Endothelial cell of umbilical vein (primary cell): Measurements from ENCODE around the gene DIP2B. TPM values are rescaled to one million over a fixed set of nuclear protein-coding genes. Genes with fewer than 3 reads are reported as not detected.

Experiments
- BruUV-seq: library from RNA; stranded (reverse); fragments of 400-500 nt; replicated peaks from 2 replicates; lab custom pipeline; 2021; lab: Mats Ljungman, UMichigan
- CTCF ChIA-PET: fragments of 300-600, 350-600 bp; sonication (Branson Sonifier 250); formaldehyde crosslinking; loops from one replicate; lab custom pipeline; 2021; ENCODE audit warnings: antibody characterized with exemption, inconsistent platforms; lab: Charles Lee
- POLR2A ChIA-PET: fragments of 300-600, 350-600 bp; sonication (Branson Sonifier 250); formaldehyde crosslinking; loops from one replicate; lab custom pipeline; 2021; ENCODE audit warnings: antibody characterized with exemption, inconsistent platforms; lab: Charles Lee
- DNase-seq: peaks from one replicate; pipeline ENCODE4 v3.0.0-alpha.2; 2011; ENCODE audit warnings: low read depth, low spot score
- FAIRE-seq: peaks from 2 replicates; lab custom pipeline; 2011; peaks lifted over from hg19 to GRCh38; lab: Jason Lieb, UNC
- H2AFZ ChIP-seq: 2 replicates; pipeline ENCODE4 v1.6.0; 2012; ENCODE audit warnings: low read depth, low read length, control low read depth, inconsistent platforms
- H3K27ac ChIP-seq: 2 replicates; pipeline ENCODE4 v1.5.1; 2011; ENCODE audit warnings: low read depth, mild to moderate bottlenecking, control low read depth, low read length, moderate library complexity; ENCODE audit not compliant: insufficient read depth
- H3K27me3 ChIP-seq, 2 experiments: 2 replicates each; pipeline versions ENCODE4 v1.6.0 to v1.6.1; 2011; ENCODE audit warnings: low read length in 2 of 2, mixed read lengths in 1 of 2; ENCODE audit not compliant: control insufficient read depth in 2 of 2, insufficient read depth in 2 of 2
- H3K36me3 ChIP-seq, 2 experiments: 2 replicates in 1 of 2; 3 replicates in 1 of 2; pipeline ENCODE4 v1.5.1; 2011; ENCODE audit warnings: low read length in 2 of 2, mild to moderate bottlenecking in 1 of 2, moderate library complexity in 1 of 2; ENCODE audit not compliant: control insufficient read depth in 2 of 2, insufficient read depth in 2 of 2; ENCODE audit errors: extremely low read depth in 1 of 2
- H3K4me1 ChIP-seq: 3 replicates; pipeline ENCODE4 v1.5.1; 2011; ENCODE audit warnings: mild to moderate bottlenecking, low read length; ENCODE audit not compliant: control insufficient read depth, insufficient read depth; ENCODE audit errors: extremely low read depth
- H3K4me2 ChIP-seq: 2 replicates; pipeline ENCODE4 v1.6.1; 2011; ENCODE audit warnings: low read length, control low read depth, mixed read lengths; ENCODE audit not compliant: insufficient read depth
- H3K4me3 ChIP-seq, 3 experiments: fragments of 200-600 bp in 1 of 3; sonication (generic), shearing (Covaris generic) in 1 of 3; replicated peaks in 1 of 3; 2 replicates each; pipeline ENCODE4 v1.5.1; 2011 to 2016; ENCODE audit warnings: control low read depth in 3 of 3, low read length in 3 of 3, mild to moderate bottlenecking in 2 of 3, inconsistent platforms in 1 of 3, low read depth in 1 of 3, moderate library complexity in 1 of 3; ENCODE audit not compliant: insufficient read depth in 1 of 3
- H3K79me2 ChIP-seq: 2 replicates; pipeline ENCODE4 v1.6.0; 2012; ENCODE audit warnings: low read length, inconsistent platforms; ENCODE audit not compliant: control insufficient read depth, insufficient read depth
- H3K9ac ChIP-seq: replicated peaks from 2 replicates; pipeline ENCODE3; 2011; ENCODE audit warnings: low read length, control low read depth; ENCODE audit not compliant: insufficient read depth; ENCODE audit errors: extremely low read depth
- H3K9me1 ChIP-seq: replicated peaks from 3 replicates; pipeline ENCODE4 v1.6.0; 2011; ENCODE audit warnings: mild to moderate bottlenecking, low read length; ENCODE audit not compliant: control insufficient read depth, insufficient read depth; ENCODE audit errors: extremely low read depth
- H3K9me3 ChIP-seq: replicated peaks from 2 replicates; pipeline ENCODE4 v1.5.1; 2012; ENCODE audit warnings: low read length, inconsistent platforms; ENCODE audit not compliant: control insufficient read depth, insufficient read depth
- H4K20me1 ChIP-seq: replicated peaks from 2 replicates; pipeline ENCODE3; 2011; ENCODE audit warnings: mild to moderate bottlenecking, low read length; ENCODE audit not compliant: control insufficient read depth, insufficient read depth; ENCODE audit errors: extremely low read depth
- CTCF ChIP-seq, 2 donors: IDR thresholded peaks; 1 replicate in 1 of 2; 2 replicates in 1 of 2; pipeline ENCODE4 v1.5.1; 2011; ENCODE audit warnings: low read length in 2 of 2, mild to moderate bottlenecking in 2 of 2, moderate library complexity in 2 of 2, control low read depth in 1 of 2, inconsistent platforms in 1 of 2, low read depth in 1 of 2; ENCODE audit not compliant: insufficient read depth in 1 of 2; ENCODE audit errors: extremely low read depth in 1 of 2
- EZH2 ChIP-seq: IDR thresholded peaks from 2 replicates; pipeline ENCODE4 v1.6.1; 2012; ENCODE audit warnings: borderline replicate concordance, low read depth, mild to moderate bottlenecking, moderate library complexity, low read length, inconsistent platforms; ENCODE audit not compliant: severe bottlenecking
- FOS ChIP-seq: IDR thresholded peaks from 2 replicates; pipeline ENCODE4 v1.6.1; 2011; ENCODE audit warnings: mild to moderate bottlenecking, low read length, moderate library complexity, borderline replicate concordance; ENCODE audit not compliant: insufficient read depth
- GATA2 ChIP-seq: IDR thresholded peaks from 2 replicates; pipeline ENCODE4 v1.7.0; 2011; ENCODE audit warnings: low read depth, mild to moderate bottlenecking, moderate library complexity, mixed read lengths, low read length; ENCODE audit not compliant: insufficient read length, insufficient read depth
- JUN ChIP-seq: IDR thresholded peaks from 2 replicates; pipeline ENCODE4 v1.6.1; 2011; ENCODE audit warnings: borderline replicate concordance, low read depth; ENCODE audit not compliant: insufficient read length, insufficient read depth
- MAX ChIP-seq: IDR thresholded peaks from 2 replicates; pipeline ENCODE4 v1.6.1; 2011; ENCODE audit not compliant: insufficient read depth, insufficient read length
- MYC ChIP-seq: IDR thresholded peaks from one replicate; pipeline ENCODE4 v1.6.1; 2011; ENCODE audit warnings: mild to moderate bottlenecking, low read depth, low read length
- POLR2A ChIP-seq: IDR thresholded peaks from 2 replicates; pipeline ENCODE4 v1.6.1; 2012; ENCODE audit warnings: low read depth, mild to moderate bottlenecking, control low read depth, low read length
- POLR2AphosphoS5 ChIP-seq: IDR thresholded peaks from 2 replicates; pipeline ENCODE4 v1.6.1; 2012; ENCODE audit warnings: low read depth, mild to moderate bottlenecking, control low read depth, low read length, moderate library complexity; ENCODE audit not compliant: insufficient read depth
- dilution Hi-C: fragments of 300-500 bp; cut with MboI; formaldehyde crosslinking; loops from one replicate; pipeline ENCODE4 v1.15.0; 2019; ENCODE audit warnings: low sequenced_read_pairs; ENCODE audit not compliant: extremely low pct_ligation_motif_present
- intact Hi-C: fragments of 100-400 bp; cut with micrococcal nuclease; formaldehyde crosslinking; loops from one replicate; pipeline ENCODE4 v1.10.0; 2022
- polyA plus RNA-seq, 4 experiments: library from polyadenylated mRNA; depleted of rRNA in 3 of 4; stranded (reverse) in 3 of 4; unstranded in 1 of 4; fragments of >200 nt; gene quantifications; 2 replicates each; pipeline versions ENCODE4 v1.2.1 to v1.2.3, GENCODE V29; 2011 to 2012; ENCODE audit warnings: missing spikeins in 1 of 4
- total RNA-seq: library from RNA; stranded (reverse); gene quantifications from 2 replicates; pipeline ENCODE4 v1.2.3, GENCODE V29; 2021

The DIP2B gene
- total and polyA plus RNA-seq, 2 donors (not counting 3 experiments of a cell fraction or from before 2014, with no cell fraction given) = 14.5 to 28.0 TPM

- TF ChIP-seq CTCF (IDR thresholded peaks at IDR 0.05; ENCODE audit: extremely low read depth in 1 of 2, insufficient read depth in 1 of 2, low read depth in 1 of 2, low read length in 2 of 2) (no peak), POLR2AphosphoS5 (no peak), MAX (no peak), EZH2 (no peak), POLR2A (no peak), JUN (no peak), MYC (no peak), FOS (no peak), GATA2 (no peak)
- Histone ChIP-seq H3K9me1 (no peaks in the 10 kb centered on the region), H3K4me3 (no peak overlapping the region), H3K4me1 (no peaks in the 10 kb centered on the region), H2AFZ (no peak overlapping the region), H3K27ac (no peak overlapping the region), H3K9me3 (no peaks in the 10 kb centered on the region), H3K79me2 (peaks cover 17% of the 10 kb centered on the region), H3K36me3 (peaks cover 0 to 2% of the 10 kb centered on the region in 2 experiments), H3K9ac (no peak overlapping the region), H3K4me2 (no peak overlapping the region), H3K27me3 (no peaks in the 10 kb centered on the region), H4K20me1 (no peaks in the 10 kb centered on the region)
- BruUV-seq = no TSS peak
- FAIRE-seq (no peak), DNase-seq (no peak)
- dilution Hi-C loops (no loop called here), intact Hi-C loops (no loop called here)
- ChIA-PET CTCF (interaction anchor here (1.0 to 2.5 kb wide), 3 partner anchors 12 to 14 kb away, joined by 3 to 10 read pairs (median 7); no protein-coding TSS in a partner anchor), POLR2A (interaction anchor here (0.7 kb wide), 1 partner anchor 15 kb away, joined by 4 read pairs; no protein-coding TSS in a partner anchor)
These were observed 274.1 kb downstream of the DIP2B start for GRCh38 chr12:50778663-50779590.
